Activated naive CD4-positive, alpha-beta T cell treated with anti-CD3 and anti-CD28 coated beads, Interleukin-2, amount 50 U/mL, for 24 hours (primary cell): Measurements from ENCODE around the gene MRTFA.

ENCODE experiments used
- H3K27ac Mint-ChIP-seq: one replicate; pipeline ENCODE4 v1.8.0; 2021; ENCODE audit warnings: mild to moderate bottlenecking, mixed read lengths
- H3K27me3 Mint-ChIP-seq: one replicate; pipeline ENCODE4 v1.8.0; 2021; ENCODE audit warnings: mixed read lengths
- H3K36me3 Mint-ChIP-seq: one replicate; pipeline ENCODE4 v1.8.0; 2021; ENCODE audit warnings: mixed read lengths
- H3K4me1 Mint-ChIP-seq: one replicate; pipeline ENCODE4 v1.8.0; 2021; ENCODE audit warnings: mixed read lengths
- H3K4me3 Mint-ChIP-seq: one replicate; pipeline ENCODE4 v1.8.0; 2021; ENCODE audit warnings: mild to moderate bottlenecking, mixed read lengths
- H3K9me3 Mint-ChIP-seq: one replicate; pipeline ENCODE4 v1.8.0; 2021; ENCODE audit warnings: mixed read lengths

The MRTFA gene

GRCh38 chr22:40478338-40479125 lies 158.0 kb downstream of the MRTFA start:
- H3K27me3 Mint-ChIP-seq, result no peaks in the 10 kb centered on the region
- peak overlapping the region; percentile 69 for H3K27ac Mint-ChIP-seq
- peaks cover 4% of the 10 kb centered on the region for H3K36me3 Mint-ChIP-seq
- H3K4me3 Mint-ChIP-seq, result no peak overlapping the region
- no peaks in the 10 kb centered on the region for H3K9me3 Mint-ChIP-seq
- H3K4me1 Mint-ChIP-seq, result peaks cover 49% of the 10 kb centered on the region

- H3K4me3 Mint-ChIP-seq, result no peak overlapping the region
- H3K27me3 Mint-ChIP-seq, result no peaks in the 10 kb centered on the region
- H3K9me3 Mint-ChIP-seq, result no peaks in the 10 kb centered on the region
- peaks cover 49% of the 10 kb centered on the region for H3K4me1 Mint-ChIP-seq
- no peak overlapping the region for H3K27ac Mint-ChIP-seq
- H3K36me3 Mint-ChIP-seq, result peaks cover 4% of the 10 kb centered on the region
Measured at GRCh38 chr22:40477683-40478337, 158.7 kb downstream of the MRTFA start.

GRCh38 chr22:40476341-40476740 lies 160.2 kb downstream of the MRTFA start:
- Mint-ChIP-seq H3K27me3 (no peaks in the 10 kb centered on the region), H3K27ac (peak overlapping the region; percentile 41), H3K9me3 (no peaks in the 10 kb centered on the region), H3K36me3 (peaks cover 4% of the 10 kb centered on the region), H3K4me3 (no peak overlapping the region), H3K4me1 (peaks cover 47% of the 10 kb centered on the region)

GRCh38 chr22:40473703-40474102 lies 162.8 kb downstream of the MRTFA start:
- Mint-ChIP-seq H3K27ac (no peak overlapping the region), H3K4me3 (no peak overlapping the region), H3K27me3 (no peaks in the 10 kb centered on the region), H3K36me3 (peaks cover 2% of the 10 kb centered on the region), H3K9me3 (no peaks in the 10 kb centered on the region), H3K4me1 (peaks cover 49% of the 10 kb centered on the region)

- no peak overlapping the region for H3K4me3 Mint-ChIP-seq
- no peaks in the 10 kb centered on the region for H3K27me3 Mint-ChIP-seq
- no peaks in the 10 kb centered on the region for H3K9me3 Mint-ChIP-seq
- no peak overlapping the region for H3K27ac Mint-ChIP-seq
- peaks cover 2% of the 10 kb centered on the region for H3K36me3 Mint-ChIP-seq
- H3K4me1 Mint-ChIP-seq, result peaks cover 50% of the 10 kb centered on the region
Measured at GRCh38 chr22:40472579-40472978, 163.9 kb downstream of the MRTFA start.

- Mint-ChIP-seq H3K4me1 (peaks cover 53% of the 10 kb centered on the region), H3K36me3 (peaks cover 2% of the 10 kb centered on the region), H3K27ac (no peak overlapping the region), H3K9me3 (no peaks in the 10 kb centered on the region), H3K4me3 (no peak overlapping the region), H3K27me3 (no peaks in the 10 kb centered on the region)
Measured at GRCh38 chr22:40472051-40472450, 164.5 kb downstream of the MRTFA start.

GRCh38 chr22:40469181-40469580 lies 167.3 kb downstream of the MRTFA start:
- Mint-ChIP-seq H3K4me3 (no peak overlapping the region), H3K4me1 (peaks cover 66% of the 10 kb centered on the region), H3K27me3 (no peaks in the 10 kb centered on the region)

GRCh38 chr22:40468616-40469015 lies 167.9 kb downstream of the MRTFA start:
- Mint-ChIP-seq H3K27ac (no peak overlapping the region), H3K36me3 (peaks cover 2% of the 10 kb centered on the region), H3K9me3 (no peaks in the 10 kb centered on the region), H3K27me3 (no peaks in the 10 kb centered on the region), H3K4me1 (peaks cover 68% of the 10 kb centered on the region), H3K4me3 (no peak overlapping the region)

More at GRCh38 chr22:40469181-40469580, 167.3 kb downstream of the MRTFA start:
- Mint-ChIP-seq H3K36me3 (peaks cover 2% of the 10 kb centered on the region), H3K27ac (no peak overlapping the region), H3K9me3 (no peaks in the 10 kb centered on the region)

- H3K4me1 Mint-ChIP-seq, result peaks cover 80% of the 10 kb centered on the region
- no peaks in the 10 kb centered on the region for H3K27me3 Mint-ChIP-seq
- H3K27ac Mint-ChIP-seq, result no peak overlapping the region
- H3K4me3 Mint-ChIP-seq, result no peak overlapping the region
- H3K36me3 Mint-ChIP-seq, result peaks cover 2% of the 10 kb centered on the region
- H3K9me3 Mint-ChIP-seq, result no peaks in the 10 kb centered on the region
Measured at GRCh38 chr22:40466976-40467375, 169.5 kb downstream of the MRTFA start.

- Mint-ChIP-seq H3K4me3 (peak overlapping the region; percentile 91), H3K27ac (peak overlapping the region; percentile 96), H3K36me3 (peaks cover 5% of the 10 kb centered on the region), H3K9me3 (no peaks in the 10 kb centered on the region), H3K27me3 (no peaks in the 10 kb centered on the region), H3K4me1 (peaks cover 94% of the 10 kb centered on the region)
Measured at GRCh38 chr22:40463683-40464082, 172.8 kb downstream of the MRTFA start.

- no peaks in the 10 kb centered on the region for H3K27me3 Mint-ChIP-seq
- peak overlapping the region; percentile 96 for H3K27ac Mint-ChIP-seq
- peaks cover 94% of the 10 kb centered on the region for H3K4me1 Mint-ChIP-seq
- no peaks in the 10 kb centered on the region for H3K9me3 Mint-ChIP-seq
- H3K36me3 Mint-ChIP-seq, result peaks cover 5% of the 10 kb centered on the region
- peak overlapping the region; percentile 91 for H3K4me3 Mint-ChIP-seq
Measured at GRCh38 chr22:40463017-40463631, 173.4 kb downstream of the MRTFA start.

- H3K4me3 Mint-ChIP-seq, result peak overlapping the region; percentile 91
- peaks cover 5% of the 10 kb centered on the region for H3K36me3 Mint-ChIP-seq
- peaks cover 94% of the 10 kb centered on the region for H3K4me1 Mint-ChIP-seq
- peak overlapping the region; percentile 96 for H3K27ac Mint-ChIP-seq
- H3K27me3 Mint-ChIP-seq, result no peaks in the 10 kb centered on the region
- no peaks in the 10 kb centered on the region for H3K9me3 Mint-ChIP-seq
Measured at GRCh38 chr22:40462195-40462984, 174.1 kb downstream of the MRTFA start.

GRCh38 chr22:40453671-40454070 lies 182.8 kb downstream of the MRTFA start:
- Mint-ChIP-seq H3K4me3 (no peak overlapping the region), H3K9me3 (peaks cover 5% of the 10 kb centered on the region), H3K27ac (peak overlapping the region; percentile 41), H3K27me3 (no peaks in the 10 kb centered on the region), H3K4me1 (peaks cover 83% of the 10 kb centered on the region), H3K36me3 (peaks cover 13% of the 10 kb centered on the region)

- Mint-ChIP-seq H3K4me3 (peak overlapping the region; percentile 41), H3K27ac (peak overlapping the region; percentile 95), H3K27me3 (no peaks in the 10 kb centered on the region), H3K4me1 (peaks cover 83% of the 10 kb centered on the region), H3K9me3 (peaks cover 5% of the 10 kb centered on the region), H3K36me3 (peaks cover 13% of the 10 kb centered on the region)
Measured at GRCh38 chr22:40452730-40453487, 183.6 kb downstream of the MRTFA start.

GRCh38 chr22:40451210-40451609 lies 185.3 kb downstream of the MRTFA start:
- H3K4me3 Mint-ChIP-seq, result peak overlapping the region; percentile 83
- H3K27ac Mint-ChIP-seq, result peak overlapping the region; percentile 92
- H3K9me3 Mint-ChIP-seq, result peaks cover 5% of the 10 kb centered on the region
- H3K36me3 Mint-ChIP-seq, result peaks cover 11% of the 10 kb centered on the region
- H3K27me3 Mint-ChIP-seq, result no peaks in the 10 kb centered on the region
- H3K4me1 Mint-ChIP-seq, result peaks cover 85% of the 10 kb centered on the region
